H9 (cell line): ENCODE results near the gene PCNX3. TPM values are rescaled to one million over a fixed set of nuclear protein-coding genes. Genes with fewer than 3 reads are reported as not detected.

Experiments used
- DNase-seq: peaks from one replicate; pipeline ENCODE4 v3.0.0-alpha.2; 2017
- H2AFZ ChIP-seq: one replicate; pipeline ENCODE4 v1.6.1; 2013; ENCODE audit warnings: mild to moderate bottlenecking, low read length, control low read depth, moderate library complexity
- H2AK5ac ChIP-seq: 2 replicates; pipeline ENCODE4 v1.6.1; 2013; ENCODE audit warnings: low read length, control low read depth, mixed read lengths; ENCODE audit not compliant: insufficient read length
- H2BK120ac ChIP-seq: one replicate; pipeline ENCODE4 v1.6.1; 2013; ENCODE audit warnings: low read depth, mild to moderate bottlenecking, low read length, control low read depth, inconsistent platforms; ENCODE audit not compliant: poor library complexity, severe bottlenecking
- H2BK12ac ChIP-seq: 2 replicates; pipeline ENCODE4 v1.6.1; 2013; ENCODE audit warnings: low read length, control low read depth, mixed read lengths, low read depth; ENCODE audit not compliant: insufficient read length
- H2BK15ac ChIP-seq: 2 replicates; pipeline ENCODE4 v1.6.1; 2013; ENCODE audit warnings: low read depth, low read length, control low read depth
- H2BK20ac ChIP-seq: one replicate; pipeline ENCODE4 v1.6.1; 2013; ENCODE audit warnings: low read depth, mild to moderate bottlenecking, low read length, control low read depth, inconsistent platforms; ENCODE audit not compliant: poor library complexity, severe bottlenecking
- H2BK5ac ChIP-seq: 2 replicates; pipeline ENCODE4 v1.6.1; 2013; ENCODE audit warnings: low read length, control low read depth, mixed read lengths; ENCODE audit not compliant: insufficient read length
- H3K14ac ChIP-seq: 2 replicates; pipeline ENCODE4 v1.6.1; 2013; ENCODE audit warnings: low read length, control low read depth; ENCODE audit not compliant: insufficient read depth
- H3K18ac ChIP-seq: 2 replicates; pipeline ENCODE4 v1.6.1; 2013; ENCODE audit warnings: low read depth, mild to moderate bottlenecking, mixed read lengths, low read length, control low read depth; ENCODE audit not compliant: insufficient read length
- H3K23ac ChIP-seq: 2 replicates; pipeline ENCODE4 v1.6.1; 2013; ENCODE audit warnings: low read length, control low read depth, mixed read lengths, low read depth; ENCODE audit not compliant: insufficient read length
- H3K23me2 ChIP-seq: 2 replicates; pipeline ENCODE4 v1.6.1; 2013; ENCODE audit warnings: low read depth, mild to moderate bottlenecking, mixed read lengths, low read length, control low read depth; ENCODE audit not compliant: insufficient read length, poor library complexity, severe bottlenecking
- H3K27ac ChIP-seq: 2 replicates; pipeline ENCODE4 v1.5.1; 2013; ENCODE audit warnings: low read length, control low read depth, mixed read lengths, low read depth; ENCODE audit not compliant: insufficient read length
- H3K27me3 ChIP-seq: 2 replicates; pipeline ENCODE4 v1.6.1; 2013; ENCODE audit warnings: low read length, control low read depth, inconsistent platforms; ENCODE audit not compliant: insufficient read depth
- H3K4ac ChIP-seq: 2 replicates; pipeline ENCODE4 v1.6.1; 2013; ENCODE audit warnings: low read depth, mild to moderate bottlenecking, control low read depth, inconsistent platforms, low read length, moderate library complexity
- H3K4me1 ChIP-seq: 2 replicates; pipeline ENCODE4 v1.6.1; 2013; ENCODE audit warnings: low read length, control low read depth, inconsistent platforms; ENCODE audit not compliant: insufficient read depth
- H3K4me2 ChIP-seq: 2 replicates; pipeline ENCODE4 v1.6.1; 2013; ENCODE audit warnings: low read length, control low read depth, mixed read lengths; ENCODE audit not compliant: insufficient read length, insufficient read depth
- H3K56ac ChIP-seq: 2 replicates; pipeline ENCODE4 v1.6.1; 2013; ENCODE audit warnings: low read depth, mild to moderate bottlenecking, mixed read lengths, low read length, control low read depth; ENCODE audit not compliant: insufficient read length
- H3K79me1 ChIP-seq: 2 replicates; pipeline ENCODE4 v1.6.1; 2013; ENCODE audit warnings: low read depth, mild to moderate bottlenecking, moderate library complexity, low read length, control low read depth, inconsistent platforms; ENCODE audit not compliant: insufficient read depth, poor library complexity, severe bottlenecking
- H3K79me2 ChIP-seq: 2 replicates; pipeline ENCODE4 v1.6.1; 2013; ENCODE audit warnings: low read length, control low read depth, inconsistent platforms; ENCODE audit not compliant: insufficient read depth
- H3K9ac ChIP-seq: 2 replicates; pipeline ENCODE4 v1.6.1; 2013; ENCODE audit warnings: low read length, control low read depth, mixed read lengths; ENCODE audit not compliant: insufficient read length; ENCODE audit errors: extremely low read depth
- H3K9me3 ChIP-seq: one replicate; pipeline ENCODE4 v1.6.1; 2013; ENCODE audit warnings: low read depth, low read length, inconsistent platforms; ENCODE audit not compliant: control insufficient read depth
- H3T11ph ChIP-seq: one replicate; pipeline ENCODE4 v1.6.1; 2013; ENCODE audit warnings: mild to moderate bottlenecking, low read length, control low read depth, inconsistent platforms
- H4K20me1 ChIP-seq: one replicate; pipeline ENCODE4 v1.6.1; 2013; ENCODE audit not compliant: control insufficient read depth, insufficient read length, insufficient read depth
- H4K5ac ChIP-seq: 2 replicates; pipeline ENCODE4 v1.6.1; 2013; ENCODE audit warnings: low read depth, mild to moderate bottlenecking, mixed read lengths, low read length, control low read depth; ENCODE audit not compliant: insufficient read length
- H4K8ac ChIP-seq: replicated peaks from 2 replicates; pipeline ENCODE4 v1.6.1; 2013; ENCODE audit warnings: low read length, control low read depth, mixed read lengths, low read depth; ENCODE audit not compliant: insufficient read length
- H4K91ac ChIP-seq: 2 replicates; pipeline ENCODE4 v1.6.1; 2013; ENCODE audit warnings: low read depth, mild to moderate bottlenecking, moderate library complexity, mixed read lengths, low read length, control low read depth; ENCODE audit not compliant: insufficient read length
- H3K27ac Mint-ChIP-seq, 3 experiments: 2 replicates in 2 of 3; 3 replicates in 1 of 3; pipeline ENCODE4 v1.8.0; 2020 to 2021; ENCODE audit warnings: mixed read lengths in 3 of 3, mild to moderate bottlenecking in 1 of 3, moderate library complexity in 1 of 3
- H3K27me3 Mint-ChIP-seq: 2 replicates; pipeline ENCODE4 v1.8.0; 2021; ENCODE audit warnings: low read depth, mild to moderate bottlenecking, moderate library complexity, mixed read lengths
- H3K36me3 Mint-ChIP-seq, 3 experiments: 2 replicates in 2 of 3; 3 replicates in 1 of 3; pipeline ENCODE4 v1.8.0; 2020 to 2021; ENCODE audit warnings: low read depth in 3 of 3, mixed read lengths in 3 of 3; ENCODE audit not compliant: insufficient read depth in 1 of 3
- H3K4me1 Mint-ChIP-seq, 2 experiments: 2 replicates each; pipeline ENCODE4 v1.8.0; 2020; ENCODE audit warnings: mixed read lengths in 2 of 2
- H3K4me3 Mint-ChIP-seq, 2 experiments: 2 replicates in 1 of 2; 3 replicates in 1 of 2; pipeline ENCODE4 v1.8.0; 2020 to 2021; ENCODE audit warnings: mild to moderate bottlenecking in 2 of 2, mixed read lengths in 2 of 2, moderate library complexity in 1 of 2
- H3K9me3 Mint-ChIP-seq, 2 experiments: 2 replicates in 1 of 2; 3 replicates in 1 of 2; pipeline ENCODE4 v1.8.0; 2020; ENCODE audit warnings: mild to moderate bottlenecking in 2 of 2, mixed read lengths in 2 of 2, moderate library complexity in 1 of 2
- CTCF ChIP-seq: fragments of 200-600 bp; sonication (generic); conservative IDR thresholded peaks from 3 replicates; pipeline ENCODE4 v1.8.0; 2021; ENCODE audit warnings: antibody characterized with exemption, mild to moderate bottlenecking
- WGBS: extraction: QIAGEN DNeasy Blood & Tissue Kit; methylation state at CpG from one replicate; pipeline ENCODE4 v1.1.7; 2013; ENCODE audit warnings: missing lambda C conversion rate, low lambda C conversion rate, mixed read lengths; ENCODE audit not compliant: insufficient read length; ENCODE audit errors: extremely low coverage; 5-methylcytosine and 5-hydroxymethylcytosine counted together
- total RNA-seq: library from RNA; stranded (reverse); gene quantifications from 2 replicates; pipeline ENCODE4 v1.2.1, GENCODE V29; 2021

Gene PCNX3
- total RNA-seq, 1 experiment from 2014 or later, result 50.5 TPM

GRCh38 chr11:65599216-65599954, 16.2 kb upstream of the PCNX3 start:
- Histone ChIP-seq H3K9me3 (no peaks in the 10 kb centered on the region), H3K9ac (no peak overlapping the region), H3K79me2 (no peaks in the 10 kb centered on the region), H4K20me1 (no peaks in the 10 kb centered on the region), H3T11ph (no peak overlapping the region), H2AK5ac (no peak overlapping the region), H3K79me1 (no peaks in the 10 kb centered on the region), H4K5ac (no peak overlapping the region), H3K27ac (no peak overlapping the region), H3K18ac (no peak overlapping the region), H2BK120ac (no peak overlapping the region), H2BK5ac (no peak overlapping the region), H3K4ac (no peak overlapping the region), H3K4me2 (no peak overlapping the region), H2BK12ac (no peak overlapping the region), H3K14ac (no peak overlapping the region), H4K8ac (no peak overlapping the region), H3K23me2 (no peaks in the 10 kb centered on the region), H4K91ac (no peak overlapping the region), H3K4me1 (no peaks in the 10 kb centered on the region), H2BK15ac (no peak overlapping the region), H2BK20ac (no peak overlapping the region), H3K27me3 (no peaks in the 10 kb centered on the region; the same call in 1 of the 2 replicates), H2AFZ (no peak overlapping the region), H3K56ac (no peak overlapping the region), H3K23ac (no peak overlapping the region)
- Mint-ChIP-seq H3K36me3 (peaks cover 9 to 31% (median 19%) of the 10 kb centered on the region in 3 experiments), H3K4me3 (no peak overlapping the region), H3K27ac (no peak overlapping the region), H3K27me3 (peaks cover 10% of the 10 kb centered on the region), H3K4me1 (peaks cover 0 to 3% of the 10 kb centered on the region in 2 experiments; a peak in 1 of 4 replicates), H3K9me3 (no peaks in the 10 kb centered on the region)
- WGBS, result no CpG with 5 or more reads among the region's 49 CpGs
- no peak for DNase-seq
- TF ChIP-seq CTCF, result no peak
